HCEC 1CT (cell line): ENCODE data around the gene PRR12.

Experiments
- DNase-seq: peaks from one replicate; pipeline ENCODE4 v3.0.0-alpha.2; 2017

The PRR12 gene

DNA sequence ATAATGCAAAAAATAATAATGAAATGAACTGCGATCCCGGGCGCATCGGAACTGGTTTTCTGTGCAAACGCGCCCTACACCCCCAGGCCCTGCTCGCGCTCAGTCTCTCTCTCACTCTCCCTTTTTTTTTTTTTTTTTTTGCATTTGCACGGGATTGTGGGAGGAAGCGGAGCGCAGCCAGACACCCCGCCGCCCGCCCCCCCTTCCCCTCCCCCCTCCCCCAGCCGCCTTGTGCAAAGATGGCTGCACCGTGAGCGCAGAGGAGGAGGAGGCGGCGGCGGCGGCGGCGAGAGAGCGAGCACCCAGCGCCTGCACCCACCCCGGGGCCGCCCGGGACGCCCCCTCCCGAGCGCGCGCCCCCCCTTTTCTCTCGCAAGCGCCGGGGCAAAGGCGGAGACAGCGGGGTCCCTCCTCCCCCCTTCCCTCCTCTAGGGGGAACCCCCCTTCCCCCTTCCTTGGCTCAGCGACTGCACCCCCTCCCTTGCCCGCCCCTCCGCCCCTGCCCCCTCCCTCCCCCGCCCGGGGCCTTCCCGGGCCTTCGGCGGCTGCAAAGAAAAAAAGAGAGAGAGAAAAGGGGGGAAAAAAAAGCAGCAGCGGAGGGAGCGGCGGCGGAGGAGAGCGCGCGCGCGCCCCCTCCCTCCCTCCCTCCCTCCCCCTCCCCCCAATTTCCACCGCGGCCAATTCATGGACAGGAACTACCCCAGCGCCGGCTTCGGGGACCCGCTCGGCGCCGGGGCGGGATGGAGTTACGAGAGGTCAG lies at the start of gene PRR12:
Gene PRR12, plus strand, starts transcription at position 212 of the 760 bp plus-strand sequence. Its CDS starts 473 bp downstream, at position 685.
- DNase-seq: peak; percentile 65

- DNase-seq: no peak
Measured at GRCh38 chr19:49541914-49542313, 49.1 kb upstream of the PRR12 start.

DNA sequence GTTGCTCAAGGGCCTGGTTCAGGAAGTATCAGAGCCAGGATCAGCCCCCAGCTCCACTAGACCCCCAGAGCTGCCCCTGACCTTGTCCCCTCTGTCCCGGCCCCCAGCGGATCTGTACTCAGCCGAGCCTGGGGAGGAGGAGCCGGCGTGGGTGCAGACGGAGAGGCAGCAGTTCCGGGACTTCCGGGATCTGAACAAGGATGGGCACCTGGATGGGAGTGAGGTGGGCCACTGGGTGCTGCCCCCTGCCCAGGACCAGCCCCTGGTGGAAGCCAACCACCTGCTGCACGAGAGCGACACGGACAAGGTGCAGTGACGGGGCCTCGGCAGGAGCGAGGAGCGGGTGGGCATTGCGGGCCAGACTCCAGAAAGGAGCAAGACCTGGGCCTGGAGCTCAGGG lies 48.5 kb upstream of the PRR12 start:
- DNase-seq: no peak

DNA sequence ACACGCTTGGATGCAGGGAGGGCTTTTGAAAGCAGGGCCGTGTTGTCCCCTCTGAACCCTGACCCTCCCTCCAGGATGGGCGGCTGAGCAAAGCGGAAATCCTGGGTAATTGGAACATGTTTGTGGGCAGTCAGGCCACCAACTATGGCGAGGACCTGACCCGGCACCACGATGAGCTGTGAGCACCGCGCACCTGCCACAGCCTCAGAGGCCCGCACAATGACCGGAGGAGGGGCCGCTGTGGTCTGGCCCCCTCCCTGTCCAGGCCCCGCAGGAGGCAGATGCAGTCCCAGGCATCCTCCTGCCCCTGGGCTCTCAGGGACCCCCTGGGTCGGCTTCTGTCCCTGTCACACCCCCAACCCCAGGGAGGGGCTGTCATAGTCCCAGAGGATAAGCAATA lies 48.0 kb upstream of the PRR12 start:
- DNase-seq: no peak

GRCh38 chr19:49544154-49544553 lies 46.8 kb upstream of the PRR12 start:
- no peak for DNase-seq

DNA sequence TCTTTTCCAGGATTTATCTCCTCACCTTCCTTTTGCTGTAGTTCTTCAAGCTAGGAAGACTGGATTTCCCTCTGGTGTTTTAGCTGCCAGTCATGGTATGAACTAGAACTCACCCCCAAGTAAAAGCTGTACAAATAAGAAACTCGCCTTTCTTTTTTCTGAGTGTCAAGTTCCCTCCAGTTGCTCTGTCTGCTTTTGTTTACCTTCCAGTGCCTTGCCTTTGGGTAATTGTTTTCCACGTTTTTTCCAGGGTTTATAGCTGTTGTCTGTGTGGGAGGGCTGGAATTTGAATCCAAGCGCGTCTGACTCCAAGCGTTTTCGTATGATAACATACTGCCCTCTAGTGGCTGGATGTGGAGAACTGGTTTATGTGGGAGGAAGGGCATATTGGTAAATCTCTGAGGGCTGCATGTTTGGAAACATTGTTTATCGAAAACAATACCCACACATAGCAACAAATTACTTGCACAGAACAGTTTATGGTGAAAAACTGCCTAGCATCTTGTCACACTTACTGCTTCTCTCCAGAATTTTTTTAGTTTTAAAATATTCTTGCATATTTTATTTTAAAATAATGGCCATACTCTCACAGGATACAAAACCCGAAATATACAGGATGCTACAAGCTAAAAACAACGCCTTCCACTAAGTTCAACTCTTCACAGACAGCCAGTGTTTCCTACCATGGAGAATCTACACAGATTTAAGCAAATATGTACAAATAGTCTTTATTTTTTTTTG lies 44.0 kb upstream of the PRR12 start:
- DNase-seq: peak; percentile 73

DNA sequence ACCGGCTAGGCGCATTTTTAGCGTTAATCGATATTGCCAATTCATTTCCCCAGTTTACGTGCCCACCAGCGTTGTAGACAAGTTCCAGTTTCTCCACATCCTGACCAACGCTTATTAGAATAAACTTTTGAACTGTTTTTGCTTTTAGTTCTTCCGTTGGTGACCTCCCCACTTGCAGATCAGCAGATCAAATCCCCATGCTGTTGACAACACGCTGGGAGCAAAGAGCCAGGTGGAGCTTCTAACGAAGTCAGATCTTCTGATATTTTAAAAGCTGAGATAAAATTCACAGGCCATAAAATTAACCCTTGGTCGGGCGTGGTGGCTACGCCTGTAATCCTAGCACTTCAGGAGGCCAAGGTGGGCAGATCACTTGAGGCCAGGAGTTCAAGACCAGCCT lies 41.9 kb upstream of the PRR12 start:
- DNase-seq: no peak

GRCh38 chr19:49551531-49551930 lies 39.5 kb upstream of the PRR12 start:
- no peak for DNase-seq

DNA sequence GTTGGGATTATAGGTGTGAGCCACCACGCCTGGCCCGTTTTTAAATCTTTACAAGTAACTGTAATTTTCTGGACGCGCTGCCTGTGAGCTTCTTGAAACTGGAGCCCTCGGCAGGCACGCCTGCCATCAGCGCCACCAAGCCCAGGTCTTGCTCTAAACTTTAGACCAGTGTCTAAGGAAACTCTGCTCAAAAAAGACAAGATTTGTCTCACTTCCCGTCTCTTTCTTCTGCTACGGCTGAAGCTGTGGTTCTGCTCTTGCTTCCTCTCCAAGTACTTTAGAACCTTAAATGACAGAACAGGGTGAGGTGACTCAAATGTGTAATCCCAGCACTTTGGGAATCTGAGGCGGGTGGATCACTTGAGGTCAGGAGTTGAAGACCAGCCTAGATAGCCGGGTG lies 38.2 kb upstream of the PRR12 start:
- no peak for DNase-seq

DNA sequence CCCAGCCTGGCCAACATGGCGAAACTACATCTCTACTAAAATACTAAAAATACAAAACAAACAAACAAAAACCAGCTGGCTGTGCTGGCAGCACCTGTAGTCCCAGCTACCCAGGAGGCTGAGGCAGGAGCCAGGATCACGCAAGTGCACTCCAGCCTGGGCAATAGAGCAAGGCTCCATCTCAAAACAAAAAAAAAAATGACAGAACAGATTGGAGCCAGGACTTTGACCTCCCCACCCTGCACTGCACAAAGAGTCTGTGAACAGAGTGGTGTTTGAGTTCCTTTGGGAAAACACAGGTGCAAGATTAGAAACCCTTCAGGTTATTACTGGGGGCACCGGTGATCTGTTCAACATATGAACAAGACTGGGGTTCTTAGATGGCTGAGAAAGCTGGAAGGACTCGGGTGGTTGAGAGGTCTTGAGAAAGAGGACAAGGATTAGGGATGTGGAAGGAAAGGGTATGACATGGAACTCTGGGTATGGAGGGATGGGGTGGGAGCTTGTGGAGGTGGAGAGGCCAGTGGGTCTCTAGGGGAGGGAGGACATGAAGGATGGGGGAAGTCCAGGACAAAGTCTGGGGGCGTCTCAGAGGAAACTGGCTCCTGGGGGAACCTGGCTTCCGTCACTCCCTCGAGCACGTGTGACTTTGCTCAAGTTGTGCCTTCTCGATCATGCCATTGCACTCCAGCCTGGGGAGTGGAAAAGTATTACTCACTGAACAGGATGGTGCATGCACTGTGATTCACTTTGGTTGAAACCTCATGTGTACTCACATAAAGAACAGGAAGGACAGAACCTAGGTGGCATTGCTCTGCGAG lies 37.3 kb upstream of the PRR12 start:
- DNase-seq: peak; percentile 42

- DNase-seq: no peak
Measured at GRCh38 chr19:49554701-49555181, 36.2 kb upstream of the PRR12 start.

- no peak for DNase-seq
Measured at GRCh38 chr19:49555600-49556411, 35.2 kb upstream of the PRR12 start.

DNA sequence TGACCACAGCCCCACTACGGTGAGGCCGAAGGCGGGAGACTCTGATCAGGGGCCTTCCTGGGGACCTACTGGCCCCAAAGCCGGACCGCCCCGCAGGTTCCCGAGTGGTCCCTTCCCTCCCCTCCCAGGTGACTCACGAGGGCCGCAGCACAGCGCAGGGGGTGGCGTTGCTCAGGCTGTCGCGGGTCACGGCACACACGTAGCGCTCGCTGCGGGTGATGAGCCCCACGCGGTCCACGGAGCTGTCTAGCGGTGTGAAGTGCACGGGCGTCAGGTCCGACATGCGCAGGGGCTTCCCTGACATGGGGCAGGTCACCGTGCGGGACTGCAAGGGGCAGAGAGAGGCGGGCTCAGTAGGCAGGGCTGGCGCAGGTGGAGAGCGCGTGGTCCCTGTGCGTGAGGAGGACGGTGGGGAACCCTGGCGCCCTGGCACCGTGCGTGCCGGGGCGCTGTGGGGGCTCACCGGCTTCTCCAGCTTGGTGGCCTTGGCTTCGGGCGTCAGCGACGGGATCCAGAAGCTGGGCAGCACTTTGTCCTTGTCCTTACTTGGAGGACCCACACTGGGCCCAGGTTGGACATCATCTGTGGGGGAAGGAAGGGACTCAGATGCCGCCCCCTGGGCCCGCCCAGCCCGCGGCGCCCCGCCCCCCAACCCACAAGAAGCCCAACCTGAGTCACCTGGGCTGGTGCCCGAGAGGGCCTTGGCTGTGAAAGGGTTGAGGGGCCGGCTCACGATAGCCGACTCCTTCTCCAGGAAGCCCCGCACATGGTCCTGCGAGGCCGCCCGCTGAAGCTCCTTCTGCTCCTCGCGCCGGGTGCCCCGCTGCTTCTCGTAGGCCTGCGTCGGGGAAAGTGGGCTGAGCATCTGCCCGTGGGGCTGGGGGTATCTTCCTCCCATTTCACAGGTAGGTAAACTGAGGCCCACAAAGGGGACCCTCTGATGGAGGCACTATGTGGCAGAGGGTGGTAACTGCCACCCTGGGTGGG lies 34.3 kb upstream of the PRR12 start:
- no peak for DNase-seq

DNA sequence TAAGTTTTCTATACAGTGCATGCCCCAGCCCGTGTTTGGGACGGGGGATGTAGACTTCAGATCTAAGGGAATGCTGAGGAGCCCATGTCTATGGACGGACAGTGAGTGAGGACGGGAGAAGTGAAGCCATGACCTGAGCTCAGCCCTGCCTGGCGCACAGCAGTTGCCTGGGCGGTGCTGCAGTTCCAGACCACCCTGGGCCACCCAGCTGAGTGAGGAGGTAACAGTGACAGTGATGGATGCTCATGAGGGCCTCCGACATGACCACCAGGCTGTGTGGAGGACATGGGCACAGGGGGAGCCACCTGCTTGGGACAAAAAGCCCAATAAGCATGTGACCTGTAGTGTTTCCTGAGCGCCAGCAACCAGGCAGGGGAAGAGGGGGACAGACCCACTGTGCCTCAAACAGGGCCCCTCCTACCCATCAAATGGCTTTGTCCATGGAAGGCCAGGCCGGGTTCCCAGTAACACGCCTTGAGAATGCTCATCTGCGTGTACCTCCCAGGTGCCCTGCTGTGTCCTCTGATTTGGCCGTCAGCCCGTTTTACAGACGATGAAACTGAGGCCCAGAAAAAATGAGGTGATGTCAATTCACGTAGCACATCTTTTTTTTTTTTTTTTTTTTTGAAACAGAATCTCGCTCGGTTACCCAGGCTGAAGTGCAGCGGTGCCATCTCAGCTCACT lies 33.2 kb upstream of the PRR12 start:
- no peak for DNase-seq

DNA sequence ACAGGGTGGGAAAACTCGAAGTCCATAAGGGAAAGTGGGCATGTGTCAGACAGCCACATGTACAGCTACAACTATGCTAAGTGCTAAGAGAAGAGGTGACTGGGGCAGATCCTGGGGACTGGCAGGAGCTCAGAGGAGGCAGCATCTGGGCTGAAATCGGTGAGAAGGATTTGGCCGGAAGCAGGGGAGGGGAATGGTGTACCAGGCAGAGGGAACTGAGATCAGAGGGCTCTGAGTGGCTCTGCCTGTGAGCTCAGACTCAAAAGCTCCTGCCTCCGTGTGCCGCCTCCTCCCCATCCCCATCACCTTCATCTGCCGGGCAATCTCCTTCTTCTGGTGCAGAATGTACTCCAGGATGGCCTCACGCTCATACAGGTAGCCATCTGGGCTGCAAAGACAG lies 32.4 kb upstream of the PRR12 start:
- DNase-seq: no peak

DNA sequence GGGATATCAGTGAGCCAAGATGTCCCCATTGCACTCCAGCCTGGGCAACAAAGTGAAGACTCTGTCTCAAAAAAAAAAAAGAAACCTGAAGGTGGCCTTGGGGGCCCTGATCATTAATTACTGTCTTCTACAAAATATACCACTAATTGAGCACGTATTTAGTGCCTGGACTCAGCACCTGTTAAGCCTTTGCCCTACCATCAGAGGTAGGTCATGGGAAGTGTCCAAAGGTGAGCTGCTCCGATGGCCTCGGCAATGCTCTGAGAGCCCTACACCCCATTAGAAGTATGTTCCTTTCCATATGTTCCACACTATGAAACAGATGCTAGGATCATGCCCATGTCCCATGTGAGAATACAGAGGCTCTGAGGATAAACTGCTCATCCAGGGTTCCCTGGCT lies 31.5 kb upstream of the PRR12 start:
- DNase-seq: no peak

- no peak for DNase-seq
Measured at GRCh38 chr19:49559928-49560327, 31.1 kb upstream of the PRR12 start.

DNA sequence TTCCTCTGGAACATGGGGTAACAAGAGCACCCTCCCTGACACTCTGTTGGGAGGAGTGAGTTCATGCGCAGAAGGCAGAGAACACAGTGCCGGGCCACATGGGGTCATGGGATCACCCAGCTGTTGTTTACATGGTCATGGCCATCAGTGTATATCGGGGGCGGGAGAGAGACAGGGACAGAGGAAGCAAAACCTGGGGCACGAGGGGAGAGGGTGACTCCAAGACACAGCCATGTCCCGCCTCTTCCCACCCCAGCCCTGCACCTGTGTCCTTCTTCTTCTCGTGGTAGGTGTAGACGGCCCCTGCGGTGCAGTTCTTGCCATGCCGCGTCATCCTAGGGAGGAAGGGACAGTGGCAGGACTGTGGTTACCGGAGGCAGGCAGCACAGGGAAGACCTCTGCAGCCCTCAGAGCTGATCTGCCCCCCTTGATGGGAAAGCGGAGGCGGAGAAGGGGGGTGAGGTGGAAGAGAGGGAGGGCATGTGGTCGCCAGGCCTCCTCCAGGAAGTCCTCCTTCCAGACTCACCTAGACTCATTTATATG lies 30.6 kb upstream of the PRR12 start:
- DNase-seq: no peak

- no peak for DNase-seq
Measured at GRCh38 chr19:49564616-49565045, 26.4 kb upstream of the PRR12 start.

DNA sequence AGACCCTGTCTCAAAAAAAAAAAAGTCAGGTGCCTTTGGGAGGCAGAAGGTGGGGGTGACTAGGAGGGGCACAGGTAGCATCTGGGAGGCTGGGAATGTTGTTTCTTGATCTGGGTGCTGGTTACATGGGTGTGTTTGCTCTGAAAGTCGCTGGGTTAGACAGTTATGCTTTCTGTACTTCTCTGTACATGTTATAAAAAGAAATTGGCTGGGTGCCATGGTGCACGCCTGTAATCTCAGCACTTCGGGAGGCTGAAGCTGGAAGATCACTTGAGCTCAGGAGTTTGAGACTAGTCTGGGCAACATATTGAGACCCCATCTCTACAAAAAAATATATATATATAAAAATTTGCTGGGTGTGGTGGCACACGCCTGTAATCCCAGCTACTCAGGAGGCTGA lies 25.7 kb upstream of the PRR12 start:
- no peak for DNase-seq
